Fibroblast of the aortic adventitia (primary cell): ENCODE data around the gene FBXL13. TPM values are rescaled to one million over a fixed set of nuclear protein-coding genes. Genes with fewer than 3 reads are reported as not detected.
A peak's percentile ranks its signal among the peaks of the same experiment; 100 is the strongest.

Experiments
- DNase-seq: peaks from one replicate; pipeline ENCODE4 v3.0.0-alpha.2; 2010; ENCODE audit warnings: low read depth
- H3K4me3 ChIP-seq: 2 replicates; pipeline ENCODE4 v1.5.1; 2011; ENCODE audit warnings: low read depth, mild to moderate bottlenecking, control low read depth, low read length, moderate library complexity
- CTCF ChIP-seq: IDR thresholded peaks from 2 replicates; pipeline ENCODE4 v1.5.1; 2011; ENCODE audit warnings: mild to moderate bottlenecking, low read length, control low read depth, inconsistent platforms; ENCODE audit not compliant: insufficient read depth
- total RNA-seq: library from RNA; depleted of rRNA; stranded (reverse); fragments of >200 nt; gene quantifications from 2 replicates; pipeline ENCODE4 v1.2.3, GENCODE V29; 2012; ENCODE audit warnings: low replicate concordance

FBXL13 gene
- total RNA-seq, 1 donor = 3.4 TPM

- TF ChIP-seq CTCF = no peak
- no peak overlapping the region for H3K4me3 ChIP-seq
- DNase-seq = no peak
Observed at GRCh38 chr7:102864958-102865357, 209.6 kb downstream of the FBXL13 start.

- H3K4me3 ChIP-seq = no peak overlapping the region
- no peak for TF ChIP-seq CTCF
- peak; percentile 95 for DNase-seq
Observed at GRCh38 chr7:102860351-102860811, 214.2 kb downstream of the FBXL13 start.

GRCh38 chr7:102859799-102860125, 214.8 kb downstream of the FBXL13 start:
- no peak overlapping the region for H3K4me3 ChIP-seq
- no peak for TF ChIP-seq CTCF
- DNase-seq = no peak

- no peak for TF ChIP-seq CTCF
- DNase-seq = no peak
- no peak overlapping the region for H3K4me3 ChIP-seq
Observed at GRCh38 chr7:102859084-102859798, 215.4 kb downstream of the FBXL13 start.

- no peak for DNase-seq
- H3K4me3 ChIP-seq = no peak overlapping the region
- TF ChIP-seq CTCF = no peak
Observed at GRCh38 chr7:102856036-102856435, 218.6 kb downstream of the FBXL13 start.

- H3K4me3 ChIP-seq = no peak overlapping the region
- no peak for TF ChIP-seq CTCF
- DNase-seq = peak; percentile 22
Observed at GRCh38 chr7:102849538-102849937, 225.1 kb downstream of the FBXL13 start.

- DNase-seq = peak; percentile 41
- TF ChIP-seq CTCF = no peak
- no peak overlapping the region for H3K4me3 ChIP-seq
Observed at GRCh38 chr7:102849079-102849478, 225.5 kb downstream of the FBXL13 start.
